Breast epithelium (tissue), 3 donors: ENCODE measurements around the gene TMEM238L.

Experiments used
- POLR2AphosphoS5 ChIP-seq, 3 donors: sonication (generic); formaldehyde crosslinking; IDR thresholded peaks; one replicate each; pipeline ENCODE4 v1.6.1; 2017; ENCODE audit warnings: antibody characterized with exemption in 3 of 3
- TF ChIP-seq, protein P1 (sequence below), 3 donors: fragments of 450-650 bp; IDR thresholded peaks; one replicate each; pipeline ENCODE4 v1.5.1; 2016 to 2017; ENCODE audit warnings: antibody characterized with exemption in 3 of 3, mild to moderate bottlenecking in 3 of 3, moderate library complexity in 3 of 3

DNA sequence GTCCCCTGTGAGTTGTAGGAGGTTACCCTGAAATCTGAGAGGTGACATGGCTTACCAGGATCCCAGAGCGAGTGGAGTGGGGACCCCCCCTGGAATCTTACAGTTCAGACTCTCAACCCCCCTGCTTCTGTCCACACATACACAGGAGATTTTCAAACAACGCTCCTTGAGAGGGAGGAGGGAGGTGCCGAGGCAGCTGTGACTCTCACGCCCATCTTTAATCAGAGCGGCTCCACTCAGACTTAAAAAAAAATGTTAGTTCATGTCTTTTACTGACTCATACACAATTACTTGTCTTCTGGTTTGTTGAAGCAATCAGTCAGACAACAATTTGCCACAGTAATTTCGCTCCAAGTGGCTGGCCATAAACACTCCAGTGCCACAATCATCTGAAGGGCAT lies 58.7 kb downstream of the TMEM238L start:
- TF ChIP-seq, protein P1, sequence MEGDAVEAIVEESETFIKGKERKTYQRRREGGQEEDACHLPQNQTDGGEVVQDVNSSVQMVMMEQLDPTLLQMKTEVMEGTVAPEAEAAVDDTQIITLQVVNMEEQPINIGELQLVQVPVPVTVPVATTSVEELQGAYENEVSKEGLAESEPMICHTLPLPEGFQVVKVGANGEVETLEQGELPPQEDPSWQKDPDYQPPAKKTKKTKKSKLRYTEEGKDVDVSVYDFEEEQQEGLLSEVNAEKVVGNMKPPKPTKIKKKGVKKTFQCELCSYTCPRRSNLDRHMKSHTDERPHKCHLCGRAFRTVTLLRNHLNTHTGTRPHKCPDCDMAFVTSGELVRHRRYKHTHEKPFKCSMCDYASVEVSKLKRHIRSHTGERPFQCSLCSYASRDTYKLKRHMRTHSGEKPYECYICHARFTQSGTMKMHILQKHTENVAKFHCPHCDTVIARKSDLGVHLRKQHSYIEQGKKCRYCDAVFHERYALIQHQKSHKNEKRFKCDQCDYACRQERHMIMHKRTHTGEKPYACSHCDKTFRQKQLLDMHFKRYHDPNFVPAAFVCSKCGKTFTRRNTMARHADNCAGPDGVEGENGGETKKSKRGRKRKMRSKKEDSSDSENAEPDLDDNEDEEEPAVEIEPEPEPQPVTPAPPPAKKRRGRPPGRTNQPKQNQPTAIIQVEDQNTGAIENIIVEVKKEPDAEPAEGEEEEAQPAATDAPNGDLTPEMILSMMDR (IDR thresholded peaks at IDR 0.05) = no peak
- TF ChIP-seq POLR2AphosphoS5 (IDR thresholded peaks at IDR 0.05) = no peak
